Measurements from ENCODE around the gene PLOD2.

PLOD2 gene

DNA sequence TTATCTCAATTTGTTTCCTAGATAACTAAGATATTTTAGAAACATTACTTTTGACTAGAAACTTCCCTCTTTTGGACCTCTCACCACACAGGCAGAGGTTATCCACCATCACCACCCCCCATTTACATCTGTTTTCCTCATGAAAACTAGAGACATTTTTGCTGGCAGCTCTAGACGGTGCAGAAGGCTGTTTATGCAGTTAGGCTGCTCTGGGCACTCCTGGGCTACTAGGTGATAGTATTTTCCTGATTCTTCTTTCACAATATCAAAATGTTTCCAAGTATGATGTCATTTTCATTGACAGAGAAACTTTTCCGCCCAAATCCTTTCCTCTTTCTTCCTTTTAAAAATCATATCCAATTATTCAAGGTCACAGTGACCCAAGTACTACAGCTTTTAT is 67.1 kb downstream of the PLOD2 start:
- no peak for DNase-seq

- DNase-seq: no peak
Measured at GRCh38 chr3:146092230-146092629, 68.8 kb downstream of the PLOD2 start.

- no peak for DNase-seq
Measured at GRCh38 chr3:146091397-146091796, 69.6 kb downstream of the PLOD2 start.

DNA sequence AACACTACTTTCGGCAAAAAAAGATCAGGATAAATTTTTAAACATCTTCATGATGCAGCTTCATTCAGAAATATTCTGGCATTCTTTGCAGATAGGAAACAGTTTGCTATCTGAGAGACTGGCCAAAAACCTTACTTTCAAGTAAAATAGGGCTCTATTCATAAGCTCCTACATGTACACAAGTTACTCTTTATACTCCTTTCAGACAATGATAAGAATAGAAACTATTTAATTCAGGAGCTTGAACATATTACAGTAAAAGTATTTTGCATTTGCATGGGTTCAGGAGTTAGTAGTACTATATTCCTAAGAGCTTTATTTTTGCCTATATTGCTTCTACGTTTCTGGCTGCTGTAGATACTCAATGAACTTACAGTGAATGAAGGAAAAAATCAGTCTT is 70.5 kb downstream of the PLOD2 start:
- no peak for DNase-seq

DNA sequence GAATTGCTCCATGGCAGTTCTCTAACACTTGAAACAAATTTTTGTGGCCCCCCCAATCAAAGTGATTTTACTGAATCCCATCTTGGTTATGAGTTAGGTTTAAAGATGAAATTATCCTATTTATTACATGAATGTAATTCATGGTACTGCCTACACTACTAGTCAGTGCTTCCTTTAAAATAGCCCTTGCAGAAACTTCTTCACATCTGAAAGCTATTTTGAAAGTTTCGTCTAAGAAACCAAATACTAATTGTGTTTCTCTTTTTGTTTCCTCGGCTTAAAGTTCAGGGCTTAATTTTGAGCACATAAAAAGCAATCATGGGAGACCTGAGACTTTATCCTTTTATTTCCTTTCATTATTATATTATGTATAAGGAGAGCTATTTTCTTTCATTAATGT is 72.1 kb downstream of the PLOD2 start:
- no peak for DNase-seq

DNA sequence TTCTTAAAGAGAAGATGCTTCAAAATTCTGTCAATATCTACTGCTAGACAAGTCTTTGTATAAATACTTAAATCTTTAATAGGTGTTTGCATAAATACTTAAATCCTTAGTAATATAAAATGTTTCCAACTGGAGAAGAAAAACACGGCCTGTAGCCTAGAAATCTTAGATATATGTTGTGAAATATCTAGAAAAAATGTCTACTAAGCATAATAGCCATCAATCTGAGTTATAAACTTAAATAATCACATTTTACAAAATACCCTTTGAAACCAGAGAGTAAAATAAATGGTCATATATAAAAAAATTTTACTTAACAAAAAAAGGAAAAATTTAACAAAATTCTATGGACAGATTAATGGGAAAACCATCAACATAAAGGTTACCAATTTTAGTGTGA is 73.9 kb downstream of the PLOD2 start:
- no peak for DNase-seq

DNA sequence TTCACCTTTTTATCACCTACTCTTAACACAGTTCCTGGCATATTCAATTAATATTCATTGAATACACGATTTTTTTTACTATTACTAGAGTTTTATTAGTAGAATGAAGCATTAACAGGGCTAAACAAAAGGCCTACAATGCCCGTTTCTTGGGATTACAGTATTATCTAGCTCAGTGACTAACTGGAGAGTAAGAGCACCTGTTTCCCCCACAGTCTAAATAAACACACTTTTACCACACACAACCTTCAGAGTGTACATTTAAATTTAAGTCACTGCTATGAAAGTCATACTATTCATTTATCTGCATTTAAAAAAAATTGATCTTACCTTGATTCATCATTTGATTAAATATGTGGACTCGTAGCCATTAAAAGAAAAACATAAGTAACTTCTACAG is 74.8 kb downstream of the PLOD2 start:
- no peak for DNase-seq

DNA sequence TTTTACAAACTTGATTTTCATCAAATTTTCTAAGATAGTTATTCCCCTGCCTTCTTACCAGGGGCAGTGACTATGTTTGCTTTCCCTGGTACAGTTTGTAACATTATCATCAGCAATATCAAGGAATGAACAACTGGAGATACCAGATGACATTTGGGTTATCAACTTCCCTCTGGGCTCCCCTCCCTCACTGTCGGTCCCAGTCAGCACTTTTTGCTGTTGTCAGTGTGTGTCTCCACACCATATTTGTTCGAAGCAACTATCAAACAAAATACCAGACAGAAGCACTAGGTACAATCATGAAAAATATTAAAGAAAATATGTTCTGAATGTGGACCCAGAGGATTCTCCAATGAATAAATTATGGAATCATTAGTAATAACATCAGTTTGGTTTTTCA is 75.3 kb downstream of the PLOD2 start:
- DNase-seq: no peak

DNA sequence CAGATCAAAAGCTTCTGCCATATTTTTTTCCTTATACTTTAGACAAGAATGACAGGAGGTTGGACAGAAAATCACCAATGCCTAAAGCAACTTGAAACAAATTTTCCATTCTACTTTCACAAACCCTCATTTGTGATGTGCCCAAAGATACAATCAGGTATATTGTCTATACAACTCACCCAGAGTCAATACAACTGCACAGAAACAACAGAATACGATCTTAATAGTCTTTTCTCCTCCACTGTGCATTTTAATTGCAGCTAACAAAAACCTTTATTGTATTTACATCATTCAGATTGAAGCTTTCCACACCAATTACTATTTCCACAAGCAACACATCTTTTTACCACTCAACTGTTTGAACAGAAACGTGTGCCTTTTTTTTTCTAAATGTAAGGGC is 80.4 kb downstream of the PLOD2 start:
- no peak for DNase-seq

- DNase-seq: no peak
Measured at GRCh38 chr3:146078031-146078430, 83.0 kb downstream of the PLOD2 start.

DNA sequence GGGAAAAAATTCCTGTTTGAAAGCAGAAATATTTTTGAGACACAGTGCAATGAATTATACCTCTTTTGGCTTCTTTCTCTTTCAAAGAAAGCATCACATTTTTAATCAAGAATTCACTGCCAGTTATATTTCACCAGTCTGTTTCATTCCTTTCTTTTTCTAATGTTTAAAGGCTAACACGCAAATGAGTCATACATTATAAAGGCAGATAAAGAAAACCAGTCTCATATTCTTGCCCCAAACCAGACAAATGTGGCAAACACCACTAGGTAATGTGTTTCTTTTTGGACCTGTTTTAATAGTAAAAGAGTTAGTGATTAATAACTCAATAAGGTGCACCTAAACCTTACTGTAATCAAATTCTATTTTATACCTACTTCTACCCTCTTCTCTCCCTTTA is 83.8 kb downstream of the PLOD2 start:
- DNase-seq: no peak

GRCh38 chr3:146072824-146073223 is 88.2 kb downstream of the PLOD2 start:
- DNase-seq: no peak

DNA sequence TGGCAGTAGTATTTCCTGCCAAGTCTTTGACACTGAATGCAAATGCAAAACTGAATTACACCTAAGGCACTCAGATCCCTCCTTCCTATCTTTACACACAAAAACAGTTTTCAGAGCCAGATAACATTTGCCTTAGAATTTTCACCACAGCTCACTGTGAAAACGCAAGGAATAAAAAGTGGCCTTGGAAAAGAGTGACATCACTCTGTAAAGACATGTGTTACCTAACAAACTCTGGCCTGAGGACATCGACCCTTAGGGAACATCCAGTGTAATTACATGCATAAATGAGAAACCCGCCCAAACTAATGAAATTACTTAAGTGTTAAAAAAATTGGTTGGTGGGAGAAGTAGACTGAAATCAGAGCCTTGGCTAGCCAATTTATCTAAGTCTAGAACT is 88.9 kb downstream of the PLOD2 start:
- no peak for DNase-seq

DNA sequence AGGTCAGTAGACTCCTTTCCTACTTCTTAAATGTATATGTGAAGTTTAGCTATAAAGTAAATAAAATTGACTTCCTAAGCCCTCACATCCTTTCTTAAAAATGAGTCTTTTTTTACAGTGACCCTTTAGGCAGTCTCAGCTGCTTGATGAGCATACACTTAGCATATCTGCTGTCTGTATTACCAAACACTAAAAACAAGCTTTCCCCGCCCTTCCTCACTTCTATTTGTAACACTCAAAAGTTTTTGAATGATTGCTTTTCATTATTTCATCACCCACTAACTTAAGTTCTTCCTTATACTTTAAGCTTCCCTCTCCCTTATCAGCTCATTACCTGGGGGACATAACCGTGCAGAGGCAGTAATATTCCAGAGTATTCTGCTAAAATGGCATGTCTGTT is 89.4 kb downstream of the PLOD2 start:
- DNase-seq: no peak

GRCh38 chr3:146067048-146067447 is 93.9 kb downstream of the PLOD2 start:
- no peak for DNase-seq

DNA sequence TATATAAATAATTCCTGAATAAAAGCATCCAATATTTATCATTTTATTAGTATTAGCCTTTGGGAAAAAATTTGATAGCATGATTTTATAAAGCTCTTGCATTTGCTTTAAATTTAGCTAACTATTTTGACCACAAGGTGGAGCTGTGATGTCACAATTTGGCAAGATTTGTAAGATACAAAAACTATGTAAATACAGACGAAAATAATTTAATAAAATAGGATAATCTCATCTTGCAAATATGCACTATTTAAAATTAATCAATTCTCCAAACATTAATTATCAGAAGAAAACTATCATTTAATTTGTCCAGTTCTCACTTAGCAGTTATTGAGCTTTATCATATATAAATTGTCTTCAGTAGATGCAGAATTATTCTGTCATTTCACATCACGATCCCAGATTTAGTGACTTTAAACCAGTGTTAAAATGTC is 95.4 kb downstream of the PLOD2 start:
- peak; percentile 57 for DNase-seq

- DNase-seq: no peak
Measured at GRCh38 chr3:146058241-146058640, 102.7 kb downstream of the PLOD2 start.

- DNase-seq: no peak
Measured at GRCh38 chr3:146052791-146053310, 108.1 kb downstream of the PLOD2 start.

DNA sequence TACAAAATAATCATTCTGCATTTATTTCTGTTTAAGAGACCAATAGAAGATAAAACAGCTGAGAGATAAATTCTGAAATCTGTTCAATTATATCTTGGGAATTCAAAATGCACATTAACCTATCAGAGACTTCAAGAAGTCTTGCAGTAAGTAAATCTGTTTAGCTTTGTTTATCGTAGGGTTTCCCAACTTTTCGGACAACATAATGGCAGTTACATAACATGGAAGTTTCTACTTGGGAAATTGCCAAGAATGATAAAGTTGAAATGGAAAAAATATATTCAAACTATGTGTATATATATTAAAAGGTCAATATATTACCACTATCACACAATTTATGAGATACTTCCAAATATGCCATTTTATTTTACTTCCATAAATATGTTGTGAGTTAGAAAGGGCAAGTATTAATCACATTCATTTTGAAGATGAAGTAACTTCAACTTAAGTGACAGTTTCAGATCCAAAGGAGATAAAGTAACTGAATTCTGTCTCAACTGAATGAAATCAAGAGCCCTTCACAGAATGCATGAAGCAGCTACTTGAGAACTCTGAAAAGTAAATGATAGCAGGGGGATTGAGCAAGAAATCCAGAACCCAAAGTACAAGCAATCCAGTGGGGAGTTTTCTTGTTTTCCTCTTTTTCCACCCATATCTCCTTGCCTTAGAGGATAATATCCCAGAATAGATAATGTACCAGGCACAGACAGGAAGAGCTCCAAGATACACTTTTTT is 108.8 kb downstream of the PLOD2 start:
- no peak for DNase-seq

DNA sequence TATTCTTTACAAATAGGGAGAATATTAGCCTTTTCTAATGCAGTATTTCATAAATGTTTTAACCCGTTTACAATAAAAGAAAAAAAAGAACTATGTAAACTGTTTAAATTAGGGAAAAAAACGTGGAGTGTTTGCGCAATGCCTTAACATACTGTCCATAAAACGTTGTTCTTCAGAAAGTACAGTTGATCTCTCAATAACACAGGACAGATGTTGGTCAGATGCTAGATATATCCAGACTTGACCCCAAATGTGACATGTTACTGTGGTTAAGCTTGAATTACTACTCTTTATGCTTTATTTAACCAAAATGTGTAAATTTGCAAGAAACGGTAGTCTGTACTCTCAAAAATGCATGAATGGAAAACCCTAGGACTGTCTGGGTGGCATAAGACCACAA is 110.3 kb downstream of the PLOD2 start:
- no peak for DNase-seq

DNA sequence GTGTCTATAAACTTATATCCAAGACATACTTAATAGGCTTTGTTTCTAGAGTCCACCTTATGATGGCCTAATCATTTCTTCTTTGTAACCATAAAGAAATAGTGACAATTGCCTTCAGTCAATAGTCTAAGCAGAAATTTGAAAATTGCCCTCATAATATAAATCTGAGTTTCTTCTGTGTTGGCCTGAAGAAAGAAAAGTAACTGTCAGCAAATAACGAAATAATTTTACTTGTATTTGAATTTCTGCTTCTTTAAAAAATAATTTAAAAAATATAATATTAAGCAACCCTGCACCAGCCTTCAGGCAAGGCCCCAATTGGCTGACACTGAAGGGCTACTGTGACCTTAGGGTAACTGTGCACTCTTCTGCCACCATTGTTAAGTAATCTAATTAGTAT is 113.5 kb downstream of the PLOD2 start:
- no peak for DNase-seq

DNA sequence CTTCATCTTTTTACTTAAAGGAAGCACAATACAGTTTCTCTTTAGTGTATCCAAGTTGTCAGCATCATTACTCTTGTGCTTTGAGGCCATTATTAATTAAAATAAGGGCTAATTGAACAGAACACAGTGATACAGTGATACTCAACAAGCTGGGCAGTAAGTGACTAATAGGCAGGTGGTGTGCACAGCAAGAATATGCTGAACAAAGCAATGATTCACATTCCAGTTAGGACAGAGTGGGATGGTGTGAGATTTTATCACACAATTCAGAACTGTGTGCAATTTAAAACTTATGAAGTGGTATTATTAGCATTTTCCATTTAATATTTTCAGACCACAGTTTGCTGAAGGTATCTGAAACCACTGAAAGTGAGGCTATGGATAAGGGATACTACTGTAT is 116.9 kb downstream of the PLOD2 start:
- DNase-seq: no peak

DNA sequence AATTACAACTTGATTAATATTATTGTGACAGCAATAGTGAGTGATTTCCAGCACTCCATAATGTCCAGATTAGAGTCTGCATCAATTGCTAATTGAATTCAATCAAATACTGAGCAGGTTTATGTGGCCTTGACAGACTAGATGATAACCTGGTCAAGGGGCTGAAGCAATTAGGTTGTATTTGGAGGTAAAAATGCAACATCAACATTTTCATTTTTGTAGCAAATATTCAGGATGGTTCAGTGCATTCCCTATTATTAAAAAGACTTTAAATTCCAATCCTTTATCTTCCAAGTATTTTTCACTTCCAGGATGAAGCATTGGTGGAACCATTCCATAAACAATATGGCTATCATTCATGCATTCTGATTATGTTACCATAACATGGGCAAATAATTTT is 120.4 kb downstream of the PLOD2 start:
- DNase-seq: no peak

GRCh38 chr3:146037697-146038096 is 123.3 kb downstream of the PLOD2 start:
- DNase-seq: no peak

DNA sequence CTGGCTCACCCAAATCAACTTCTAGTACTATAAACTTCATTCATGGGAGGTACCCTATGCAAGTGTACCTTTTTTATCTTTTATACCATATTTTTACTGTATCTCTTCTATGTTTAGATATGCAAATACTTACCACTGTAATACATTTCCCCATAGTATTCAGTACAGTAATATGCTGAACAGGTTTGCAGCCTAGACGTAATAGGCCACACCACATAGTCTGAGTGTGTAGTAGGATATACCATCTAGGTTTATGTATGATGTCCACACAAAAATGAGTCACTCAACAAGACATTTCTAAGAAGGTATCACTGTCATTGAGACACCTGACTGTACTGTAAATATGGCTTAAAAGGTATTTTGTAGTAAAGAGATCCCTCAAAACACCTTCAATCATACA is 124.7 kb downstream of the PLOD2 start:
- no peak for DNase-seq
